SK-N-SH (cell line): Measurements from ENCODE around the gene ACADL. TPM values are rescaled to one million over a fixed set of nuclear protein-coding genes. Genes with fewer than 3 reads are reported as not detected.

Experiments used
- CTCF ChIA-PET: fragments of 300-600, 350-600 bp; formaldehyde crosslinking; extraction: SDS; loops from one replicate; lab custom pipeline; 2021; lab: Yijun Ruan, JAX
- POLR2A ChIA-PET: fragments of 350-600 bp; sonication (Branson Sonifier 250); formaldehyde crosslinking; extraction: SDS; loops from one replicate; lab custom pipeline; 2020; ENCODE audit warnings: antibody characterized with exemption, inconsistent platforms; lab: Yijun Ruan, JAX
- DNase-seq: peaks from one replicate; pipeline ENCODE4 v3.0.0; 2012
- H2AFZ ChIP-seq: fragments of 200-600 bp; sonication (generic); 2 replicates; pipeline ENCODE4 v1.8.1; 2016; ENCODE audit warnings: antibody characterized with exemption, mild to moderate bottlenecking, low read depth
- H3F3A ChIP-seq: fragments of 200-600 bp; sonication (generic); replicated peaks from 2 replicates; pipeline ENCODE3; 2016; ENCODE audit warnings: antibody characterized with exemption, mild to moderate bottlenecking; ENCODE audit not compliant: insufficient read depth
- H3K27ac ChIP-seq, 2 experiments: fragments of 200-500 bp in 1 of 2; fragments of 200-600 bp in 1 of 2; sonication (Bioruptor generic) in 1 of 2; sonication (generic), shearing (Covaris generic) in 1 of 2; 2 replicates each; pipeline versions ENCODE4 v1.5.1 to v1.6.1; 2014 to 2016; ENCODE audit warnings: low read depth in 2 of 2, inconsistent platforms in 1 of 2, low read length in 1 of 2, mild to moderate bottlenecking in 1 of 2, mixed read lengths in 1 of 2
- H3K27me3 ChIP-seq: fragments of 200-600 bp; sonication (generic), shearing (Covaris generic); 2 replicates; pipeline ENCODE4 v1.6.1; 2016; ENCODE audit warnings: mixed run types; ENCODE audit not compliant: insufficient read depth
- H3K36me3 ChIP-seq, 2 experiments: fragments of 200-500 bp in 1 of 2; fragments of 200-600 bp in 1 of 2; sonication (Bioruptor generic) in 1 of 2; sonication (generic) in 1 of 2; replicated peaks in 1 of 2; 2 replicates each; pipeline versions ENCODE3 to v1.5.1; 2014 to 2016; ENCODE audit warnings: low read length in 1 of 2, mild to moderate bottlenecking in 1 of 2; ENCODE audit not compliant: insufficient read depth in 2 of 2, control insufficient read depth in 1 of 2
- H3K4me1 ChIP-seq, 2 experiments: fragments of 200-500 bp in 1 of 2; fragments of 200-600 bp in 1 of 2; sonication (Bioruptor generic) in 1 of 2; sonication (generic), shearing (Covaris generic) in 1 of 2; 2 replicates each; pipeline versions ENCODE4 v1.5.1 to v1.6.1; 2014 to 2016; ENCODE audit warnings: low read depth in 1 of 2, low read length in 1 of 2, mixed run types in 1 of 2; ENCODE audit not compliant: insufficient read depth in 2 of 2, control insufficient read depth in 1 of 2
- H3K4me2 ChIP-seq: fragments of 200-600 bp; sonication (generic), shearing (Covaris generic); 2 replicates; pipeline ENCODE4 v1.6.1; 2017; ENCODE audit warnings: mixed run types
- H3K4me3 ChIP-seq, 2 experiments: fragments of 200-500 bp in 1 of 2; fragments of 200-600 bp in 1 of 2; sonication (Bioruptor generic) in 1 of 2; sonication (generic), shearing (Covaris generic) in 1 of 2; 2 replicates each; pipeline versions ENCODE4 v1.5.1 to v1.8.1; 2014 to 2016; ENCODE audit warnings: low read depth in 2 of 2, inconsistent platforms in 1 of 2, low read length in 1 of 2, mild to moderate bottlenecking in 1 of 2, mixed read lengths in 1 of 2, moderate library complexity in 1 of 2
- H3K79me2 ChIP-seq: fragments of 200-600 bp; sonication (generic); 2 replicates; pipeline ENCODE4 v1.8.1; 2017; ENCODE audit warnings: mild to moderate bottlenecking; ENCODE audit not compliant: insufficient read depth
- H3K9ac ChIP-seq: fragments of 200-600 bp; sonication (generic); 2 replicates; pipeline ENCODE4 v1.6.1; 2017; ENCODE audit warnings: mixed run types
- H3K9me2 ChIP-seq: fragments of 200-600 bp; sonication (generic); 2 replicates; pipeline ENCODE4 v1.6.1; 2017; ENCODE audit warnings: mixed run types
- H3K9me3 ChIP-seq: fragments of 200-600 bp; sonication (generic); 2 replicates; pipeline ENCODE4 v1.6.1; 2017; ENCODE audit warnings: mixed run types, mild to moderate bottlenecking, moderate library complexity
- H4K20me1 ChIP-seq: fragments of 200-600 bp; sonication (generic); 2 replicates; pipeline ENCODE4 v1.6.1; 2017; ENCODE audit warnings: mild to moderate bottlenecking, mixed run types; ENCODE audit not compliant: insufficient read depth
- CHD2 ChIP-seq: fragments of 150-350 bp; IDR thresholded peaks from 2 replicates; pipeline ENCODE4 v1.6.1; 2018; ENCODE audit warnings: low read length; ENCODE audit not compliant: partially characterized antibody
- ELF1 ChIP-seq: IDR thresholded peaks from 2 replicates; pipeline ENCODE4 v1.4.0; 2012
- EZH2phosphoT487 ChIP-seq: fragments of 200-600 bp; sonication (generic); IDR thresholded peaks from 2 replicates; pipeline ENCODE4 v1.6.1; 2017; ENCODE audit warnings: low read depth, mixed run types, mild to moderate bottlenecking, antibody characterized with exemption, moderate library complexity, borderline replicate concordance
- FOSL2 ChIP-seq: IDR thresholded peaks from 2 replicates; pipeline ENCODE4 v1.4.0; 2012; ENCODE audit warnings: low read depth, mild to moderate bottlenecking, moderate library complexity, borderline replicate concordance
- JUND ChIP-seq: IDR thresholded peaks from 2 replicates; pipeline ENCODE4 v1.4.0; 2012
- NFIC ChIP-seq: IDR thresholded peaks from 2 replicates; pipeline ENCODE4 v1.4.0; 2012; ENCODE audit warnings: borderline replicate concordance
- RAD21 ChIP-seq: IDR thresholded peaks from 2 replicates; pipeline ENCODE4 v1.6.1; 2012; ENCODE audit warnings: mild to moderate bottlenecking, low read length
- RXRA ChIP-seq: IDR thresholded peaks from 2 replicates; pipeline ENCODE4 v1.4.0; 2012; ENCODE audit warnings: low read depth, mild to moderate bottlenecking, borderline replicate concordance
- SMC3 ChIP-seq: IDR thresholded peaks from 2 replicates; pipeline ENCODE4 v1.6.1; 2012; ENCODE audit warnings: low read depth, low read length, improper control_type of control experiment
- TAF1 ChIP-seq: IDR thresholded peaks from 2 replicates; pipeline ENCODE4 v1.6.1; 2012; ENCODE audit warnings: low read depth, mild to moderate bottlenecking, low read length, moderate library complexity, borderline replicate concordance
- TEAD4 ChIP-seq: IDR thresholded peaks from 2 replicates; pipeline ENCODE4 v1.4.0; 2012; ENCODE audit warnings: mild to moderate bottlenecking, borderline replicate concordance; ENCODE audit not compliant: insufficient read depth
- WGBS: methylation state at CpG from one replicate; pipeline ENCODE4 v1.1.6; 2017; ENCODE audit warnings: low lambda C conversion rate; 5-methylcytosine and 5-hydroxymethylcytosine counted together
- polyA plus RNA-seq, 3 experiments: library from polyadenylated mRNA; depleted of rRNA; stranded (reverse); fragments of >200 nt; gene quantifications; 2 replicates each; pipeline ENCODE4 v1.2.3, GENCODE V29; 2012
- TF ChIP-seq, protein P1 (sequence below): fragments of 200-600 bp; sonication (generic); IDR thresholded peaks from 2 replicates; pipeline ENCODE4 v1.6.1; 2017; ENCODE audit warnings: antibody characterized with exemption, mild to moderate bottlenecking, moderate library complexity
- TF ChIP-seq, protein P2 (sequence below): IDR thresholded peaks from 2 replicates; pipeline ENCODE4 v1.6.1; 2012; ENCODE audit warnings: mild to moderate bottlenecking, low read depth, low read length, moderate library complexity

ACADL gene
- polyA plus RNA-seq, 1 of the 3 experiments (the other 2 are of a cell fraction): not detected

DNA sequence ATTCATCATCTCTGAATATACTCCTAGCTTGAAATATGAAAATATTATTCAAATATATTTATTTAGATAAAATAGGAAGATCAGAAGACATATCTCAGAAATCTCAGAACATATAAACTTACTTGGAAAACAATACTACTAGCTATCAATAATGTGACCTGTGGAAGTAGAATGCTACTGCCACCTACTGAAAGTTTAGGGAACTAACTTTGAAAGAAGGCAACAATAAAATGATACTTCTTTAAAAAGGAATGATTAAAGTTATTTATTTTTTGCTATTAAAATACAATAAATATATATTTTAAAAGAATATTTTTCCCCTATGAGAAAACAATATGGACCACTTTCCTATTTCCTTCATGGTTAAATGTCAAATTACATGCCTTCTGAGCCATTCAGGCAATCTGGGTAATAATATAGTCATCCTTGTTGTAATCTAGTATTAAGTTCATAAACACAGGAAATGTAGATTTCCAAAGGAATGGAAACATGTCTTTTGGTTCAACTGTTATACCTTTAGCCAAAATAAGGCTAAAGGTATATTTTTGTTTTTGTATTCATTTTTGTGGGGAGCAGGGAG is 26.0 kb downstream of the ACADL start:
- H3K79me2 ChIP-seq: no peaks in the 10 kb centered on the region
- no peak for TF ChIP-seq RXRA
- TF ChIP-seq CHD2: no peak
- TF ChIP-seq SMC3: peak; percentile 42; the same call in 1 of the 2 replicates
- TF ChIP-seq, protein P1, sequence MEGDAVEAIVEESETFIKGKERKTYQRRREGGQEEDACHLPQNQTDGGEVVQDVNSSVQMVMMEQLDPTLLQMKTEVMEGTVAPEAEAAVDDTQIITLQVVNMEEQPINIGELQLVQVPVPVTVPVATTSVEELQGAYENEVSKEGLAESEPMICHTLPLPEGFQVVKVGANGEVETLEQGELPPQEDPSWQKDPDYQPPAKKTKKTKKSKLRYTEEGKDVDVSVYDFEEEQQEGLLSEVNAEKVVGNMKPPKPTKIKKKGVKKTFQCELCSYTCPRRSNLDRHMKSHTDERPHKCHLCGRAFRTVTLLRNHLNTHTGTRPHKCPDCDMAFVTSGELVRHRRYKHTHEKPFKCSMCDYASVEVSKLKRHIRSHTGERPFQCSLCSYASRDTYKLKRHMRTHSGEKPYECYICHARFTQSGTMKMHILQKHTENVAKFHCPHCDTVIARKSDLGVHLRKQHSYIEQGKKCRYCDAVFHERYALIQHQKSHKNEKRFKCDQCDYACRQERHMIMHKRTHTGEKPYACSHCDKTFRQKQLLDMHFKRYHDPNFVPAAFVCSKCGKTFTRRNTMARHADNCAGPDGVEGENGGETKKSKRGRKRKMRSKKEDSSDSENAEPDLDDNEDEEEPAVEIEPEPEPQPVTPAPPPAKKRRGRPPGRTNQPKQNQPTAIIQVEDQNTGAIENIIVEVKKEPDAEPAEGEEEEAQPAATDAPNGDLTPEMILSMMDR: peak; percentile 65
- peak; percentile 75 for TF ChIP-seq RAD21
- ChIA-PET CTCF (interaction anchor here (0.6 to 1.9 kb wide), 38 partner anchors 9 to 865 kb away, joined by 3 to 15 read pairs (median 4); partner anchors contain the start of gene ACADL), POLR2A (no interaction called here)
- H3K9me2 ChIP-seq: no peaks in the 10 kb centered on the region
- H3K9me3 ChIP-seq: no peaks in the 10 kb centered on the region
- no peaks in the 10 kb centered on the region for H3K36me3 ChIP-seq
- no peak overlapping the region for H3K4me2 ChIP-seq
- no peak overlapping the region for H3K27ac ChIP-seq
- H3F3A ChIP-seq: no peaks in the 10 kb centered on the region
- no peak overlapping the region for H3K9ac ChIP-seq
- DNase-seq: no peak
- H4K20me1 ChIP-seq: no peaks in the 10 kb centered on the region
- no peak overlapping the region for H3K4me3 ChIP-seq
- no peaks in the 10 kb centered on the region for H3K27me3 ChIP-seq
- H3K4me1 ChIP-seq: peaks cover 4 to 7% of the 10 kb centered on the region in 2 experiments; a peak in 3 of 4 replicates
- no peak overlapping the region for H2AFZ ChIP-seq

DNA sequence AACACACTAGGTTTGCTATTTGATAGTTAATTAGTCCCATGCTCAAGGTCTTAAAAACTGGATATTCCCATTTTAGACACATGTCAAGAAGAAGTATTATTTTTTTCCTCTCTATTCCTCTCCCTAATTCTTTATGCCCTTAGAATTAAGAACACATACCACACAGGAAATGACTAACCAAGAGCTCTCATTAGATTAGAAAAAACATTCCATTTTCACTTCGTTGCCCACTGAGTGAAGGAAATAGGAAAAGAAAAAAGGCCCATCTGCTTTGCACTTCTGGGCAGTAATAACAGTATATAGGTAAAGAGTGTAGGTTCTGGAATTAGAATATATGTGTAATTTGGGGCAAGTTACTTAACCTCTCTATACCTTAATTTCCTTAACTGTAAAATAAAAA is 26.9 kb downstream of the ACADL start:
- no peaks in the 10 kb centered on the region for H3K36me3 ChIP-seq
- no peak overlapping the region for H3K4me3 ChIP-seq
- no peak overlapping the region for H3K27ac ChIP-seq
- ChIA-PET CTCF (interaction anchor here (0.6 to 1.9 kb wide), 26 partner anchors 10 to 864 kb away, joined by 3 to 15 read pairs (median 4); no protein-coding TSS in a partner anchor), POLR2A (no interaction called here)
- no peaks in the 10 kb centered on the region for H3K9me2 ChIP-seq
- no peak for DNase-seq
- H3K27me3 ChIP-seq: no peaks in the 10 kb centered on the region
- no peak overlapping the region for H2AFZ ChIP-seq
- WGBS: 0% methylated on average over 1 of the region's 1 CpG
- TF ChIP-seq JUND (no peak), RXRA (no peak), FOSL2 (peak; percentile 14; the same call in 1 of the 2 replicates), TEAD4 (no peak), TAF1 (no peak)
- TF ChIP-seq, all 33 proteins: peak for 1
- Histone ChIP-seq H3K4me1 (peaks cover 4 to 7% of the 10 kb centered on the region in 2 experiments; a peak in 3 of 4 replicates), H3K4me2 (no peak overlapping the region), H3F3A (no peaks in the 10 kb centered on the region), H3K9me3 (no peaks in the 10 kb centered on the region), H3K79me2 (no peaks in the 10 kb centered on the region), H3K9ac (no peak overlapping the region), H4K20me1 (no peaks in the 10 kb centered on the region)

DNA sequence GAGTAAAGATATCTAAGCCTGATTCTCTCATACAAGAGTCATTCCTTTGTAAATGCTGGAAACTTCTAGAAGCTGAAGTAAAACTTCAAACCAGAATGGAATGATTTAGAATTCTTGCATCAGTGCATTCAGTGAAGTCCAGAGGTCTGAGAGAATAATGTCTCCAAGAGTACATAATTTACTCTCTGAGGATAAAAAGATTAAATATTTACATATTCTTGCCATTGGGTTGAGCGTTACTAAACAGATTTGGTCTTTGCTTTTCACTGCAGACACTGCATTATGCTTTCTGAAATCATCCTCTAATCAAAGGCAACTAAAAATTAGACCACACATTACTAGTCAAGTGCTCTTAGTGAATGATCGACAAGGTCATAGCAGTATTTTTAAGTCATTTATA is 27.5 kb downstream of the ACADL start:
- no peak overlapping the region for H2AFZ ChIP-seq
- no peak for DNase-seq
- CTCF ChIA-PET: interaction anchor here (0.6 to 2.0 kb wide), 6 partner anchors 10 to 863 kb away, joined by 3 to 13 read pairs (median 8); no protein-coding TSS in a partner anchor
- TF ChIP-seq EZH2phosphoT487: no peak
- TF ChIP-seq CHD2: no peak
- TF ChIP-seq ELF1: no peak
- no peak for TF ChIP-seq SMC3
- TF ChIP-seq, protein P1: no peak
- TF ChIP-seq, protein P2, sequence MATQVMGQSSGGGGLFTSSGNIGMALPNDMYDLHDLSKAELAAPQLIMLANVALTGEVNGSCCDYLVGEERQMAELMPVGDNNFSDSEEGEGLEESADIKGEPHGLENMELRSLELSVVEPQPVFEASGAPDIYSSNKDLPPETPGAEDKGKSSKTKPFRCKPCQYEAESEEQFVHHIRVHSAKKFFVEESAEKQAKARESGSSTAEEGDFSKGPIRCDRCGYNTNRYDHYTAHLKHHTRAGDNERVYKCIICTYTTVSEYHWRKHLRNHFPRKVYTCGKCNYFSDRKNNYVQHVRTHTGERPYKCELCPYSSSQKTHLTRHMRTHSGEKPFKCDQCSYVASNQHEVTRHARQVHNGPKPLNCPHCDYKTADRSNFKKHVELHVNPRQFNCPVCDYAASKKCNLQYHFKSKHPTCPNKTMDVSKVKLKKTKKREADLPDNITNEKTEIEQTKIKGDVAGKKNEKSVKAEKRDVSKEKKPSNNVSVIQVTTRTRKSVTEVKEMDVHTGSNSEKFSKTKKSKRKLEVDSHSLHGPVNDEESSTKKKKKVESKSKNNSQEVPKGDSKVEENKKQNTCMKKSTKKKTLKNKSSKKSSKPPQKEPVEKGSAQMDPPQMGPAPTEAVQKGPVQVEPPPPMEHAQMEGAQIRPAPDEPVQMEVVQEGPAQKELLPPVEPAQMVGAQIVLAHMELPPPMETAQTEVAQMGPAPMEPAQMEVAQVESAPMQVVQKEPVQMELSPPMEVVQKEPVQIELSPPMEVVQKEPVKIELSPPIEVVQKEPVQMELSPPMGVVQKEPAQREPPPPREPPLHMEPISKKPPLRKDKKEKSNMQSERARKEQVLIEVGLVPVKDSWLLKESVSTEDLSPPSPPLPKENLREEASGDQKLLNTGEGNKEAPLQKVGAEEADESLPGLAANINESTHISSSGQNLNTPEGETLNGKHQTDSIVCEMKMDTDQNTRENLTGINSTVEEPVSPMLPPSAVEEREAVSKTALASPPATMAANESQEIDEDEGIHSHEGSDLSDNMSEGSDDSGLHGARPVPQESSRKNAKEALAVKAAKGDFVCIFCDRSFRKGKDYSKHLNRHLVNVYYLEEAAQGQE: no peak
- no peak for TF ChIP-seq NFIC

More for the DNA sequence above, 27.5 kb downstream of the ACADL start:
- no peaks in the 10 kb centered on the region for H4K20me1 ChIP-seq
- H3K4me2 ChIP-seq: no peak overlapping the region
- no peak overlapping the region for H3K4me3 ChIP-seq
- H3K9ac ChIP-seq: no peak overlapping the region
- H3K4me1 ChIP-seq: peaks cover 4 to 7% of the 10 kb centered on the region in 2 experiments; a peak in 3 of 4 replicates
- no peaks in the 10 kb centered on the region for H3K27me3 ChIP-seq
- no peaks in the 10 kb centered on the region for H3K79me2 ChIP-seq
- H3K36me3 ChIP-seq: no peaks in the 10 kb centered on the region
- H3K9me3 ChIP-seq: no peaks in the 10 kb centered on the region
- no peak overlapping the region for H3K27ac ChIP-seq
- POLR2A ChIA-PET: no interaction called here
- H3F3A ChIP-seq: no peaks in the 10 kb centered on the region
- WGBS: 80% methylated on average over 2 of the region's 2 CpGs
- H3K9me2 ChIP-seq: no peaks in the 10 kb centered on the region
